DMS153 (cell line): Measurements from ENCODE around the gene RTEL1.
"Not testable (repeated sequence)": the region's sequence is repeated elsewhere in the genome, so short reads cannot be mapped to it uniquely, and the experiment has no call there.

Source experiments
- DNase-seq: peaks from one replicate; lab custom pipeline; 2025; lab: John Stamatoyannopoulos, UW

Gene RTEL1

DNA sequence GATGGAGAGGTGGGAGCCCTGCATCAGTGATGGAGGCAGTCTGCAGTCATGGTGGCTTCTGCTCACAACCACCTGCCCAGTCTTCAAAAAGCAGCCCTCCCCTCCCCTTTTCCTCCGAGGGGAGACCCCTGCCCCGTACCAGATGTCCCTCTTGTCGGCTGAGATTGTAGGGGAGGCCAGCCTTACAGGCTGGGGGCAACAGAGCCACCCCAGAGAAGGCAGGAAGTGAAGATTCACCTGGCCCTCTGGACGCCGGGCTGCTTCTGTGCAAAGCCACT, 42.9 kb downstream of the RTEL1 start:
- no peak for DNase-seq

DNA sequence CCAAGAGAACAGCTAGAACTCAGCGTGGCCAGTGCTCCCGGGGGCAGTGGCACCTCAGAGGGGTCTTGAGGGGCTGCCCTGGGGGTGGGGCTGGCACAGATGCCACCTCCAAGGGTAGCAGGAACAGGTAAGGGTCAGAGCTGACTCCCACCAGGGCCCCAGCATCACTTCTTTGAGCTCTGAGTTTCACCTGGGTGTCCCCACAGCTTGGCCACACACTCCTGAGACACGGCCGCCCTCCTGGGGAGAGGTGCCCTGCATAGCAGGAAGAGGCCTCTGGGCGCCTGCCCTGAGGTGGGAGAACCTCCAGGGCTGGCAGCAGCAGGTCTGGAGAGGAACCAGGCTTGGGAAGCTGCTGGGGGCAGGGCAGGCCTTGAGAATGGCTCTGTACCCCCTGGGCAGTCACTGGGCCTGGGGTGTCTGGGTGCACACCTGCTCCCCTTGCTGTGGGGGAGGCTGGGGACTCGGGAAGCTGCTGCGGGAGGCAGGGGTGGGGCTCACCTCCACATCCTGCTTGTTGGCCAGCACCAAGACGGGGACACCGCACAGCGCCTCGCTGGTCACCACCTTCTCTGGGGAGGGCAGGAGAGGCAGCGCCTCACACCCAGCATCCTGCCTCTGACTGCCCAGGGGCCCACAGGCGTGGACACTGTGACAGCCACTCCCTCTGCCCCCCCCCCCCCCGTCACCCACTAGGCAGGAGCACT, 43.4 kb downstream of the RTEL1 start:
- DNase-seq = no peak

DNA sequence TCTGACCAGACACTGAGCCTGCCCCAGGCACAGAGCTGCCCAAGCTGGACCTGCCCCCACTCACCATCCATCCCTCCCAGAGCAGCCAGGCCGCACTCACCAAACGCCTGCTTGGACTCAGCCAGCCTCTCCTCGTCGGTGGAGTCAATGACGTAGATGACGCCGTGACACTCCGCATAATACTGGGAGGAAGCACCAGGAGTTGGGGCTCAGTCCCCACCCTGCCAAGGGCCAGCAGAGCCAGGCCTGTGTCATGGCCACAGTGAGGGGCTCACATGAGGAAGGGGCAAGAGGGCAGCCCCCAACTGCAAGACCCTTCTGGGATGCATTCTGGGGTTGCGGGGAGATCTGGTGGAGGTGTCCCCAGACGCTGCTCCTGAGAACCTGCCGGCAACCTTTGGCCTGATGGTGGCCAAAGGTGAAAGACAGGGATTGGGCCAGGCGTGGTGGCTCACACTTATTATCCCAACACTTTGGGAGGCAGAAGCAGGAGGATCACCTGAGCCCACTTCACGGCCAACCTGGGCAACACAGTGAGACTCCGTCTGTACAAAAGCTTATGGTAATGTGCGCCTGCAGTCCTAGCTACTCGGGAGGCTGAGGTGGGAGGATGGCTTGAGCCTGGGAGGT, 44.0 kb downstream of the RTEL1 start:
- no peak for DNase-seq

DNA sequence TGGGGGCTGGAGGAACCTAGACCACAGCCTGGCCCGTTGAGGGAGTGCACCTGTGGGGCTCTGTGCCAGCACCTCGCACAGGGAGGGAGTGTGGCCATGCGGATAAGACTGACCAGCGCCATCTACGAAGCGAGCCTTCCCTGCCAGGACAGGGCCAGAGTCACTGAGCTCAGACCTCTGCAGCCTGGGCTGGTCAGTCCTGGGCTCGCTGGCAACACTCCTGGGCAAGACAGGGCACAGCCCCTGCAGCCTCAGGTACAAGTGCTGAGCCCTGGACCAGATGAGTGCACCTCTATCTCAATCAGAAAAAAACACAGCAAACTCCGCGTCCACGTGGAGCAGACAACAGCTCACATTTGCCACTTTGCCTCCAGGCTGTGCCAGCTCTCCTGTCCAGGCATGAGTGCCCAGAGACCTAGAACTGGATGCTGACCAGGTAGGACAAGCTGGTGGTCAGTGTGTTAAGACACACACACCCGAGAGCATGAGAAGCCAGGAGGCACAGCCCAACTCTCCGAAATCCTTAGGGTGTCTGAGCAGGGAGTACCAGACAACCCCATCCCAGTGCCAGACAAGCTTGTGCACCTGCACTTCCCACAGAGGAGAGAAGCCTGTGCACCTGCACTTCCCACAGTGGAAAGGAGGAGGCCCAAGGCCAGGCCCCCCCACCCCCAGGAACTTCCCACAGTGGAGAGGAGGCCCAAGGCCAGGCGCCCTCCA, 44.8 kb downstream of the RTEL1 start:
- no peak for DNase-seq

DNA sequence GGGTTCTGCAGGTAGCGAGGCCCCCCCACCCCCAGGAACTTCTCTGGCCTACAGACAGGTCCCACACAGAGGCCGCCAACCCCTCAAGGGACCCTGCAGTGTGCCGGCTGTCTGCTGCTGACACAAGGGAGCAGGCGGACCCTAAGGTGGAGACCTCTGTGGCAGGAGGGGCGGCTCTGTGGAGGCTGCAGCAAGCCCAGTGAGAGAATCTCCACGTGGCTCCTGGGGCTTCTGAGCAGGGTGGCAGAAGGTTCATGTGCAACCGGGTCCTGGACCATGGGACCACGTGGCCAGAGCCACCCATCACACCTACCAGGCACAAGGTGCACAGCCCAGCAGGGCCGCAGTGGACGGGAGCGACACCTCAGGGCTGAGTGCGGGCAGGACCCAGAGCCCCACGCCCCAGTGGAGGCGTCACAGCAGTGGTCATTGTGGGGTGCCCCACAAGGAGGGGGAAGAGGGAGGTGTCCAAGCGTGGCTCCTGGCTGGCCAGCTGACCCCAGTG, 45.4 kb downstream of the RTEL1 start:
- DNase-seq = no peak

DNA sequence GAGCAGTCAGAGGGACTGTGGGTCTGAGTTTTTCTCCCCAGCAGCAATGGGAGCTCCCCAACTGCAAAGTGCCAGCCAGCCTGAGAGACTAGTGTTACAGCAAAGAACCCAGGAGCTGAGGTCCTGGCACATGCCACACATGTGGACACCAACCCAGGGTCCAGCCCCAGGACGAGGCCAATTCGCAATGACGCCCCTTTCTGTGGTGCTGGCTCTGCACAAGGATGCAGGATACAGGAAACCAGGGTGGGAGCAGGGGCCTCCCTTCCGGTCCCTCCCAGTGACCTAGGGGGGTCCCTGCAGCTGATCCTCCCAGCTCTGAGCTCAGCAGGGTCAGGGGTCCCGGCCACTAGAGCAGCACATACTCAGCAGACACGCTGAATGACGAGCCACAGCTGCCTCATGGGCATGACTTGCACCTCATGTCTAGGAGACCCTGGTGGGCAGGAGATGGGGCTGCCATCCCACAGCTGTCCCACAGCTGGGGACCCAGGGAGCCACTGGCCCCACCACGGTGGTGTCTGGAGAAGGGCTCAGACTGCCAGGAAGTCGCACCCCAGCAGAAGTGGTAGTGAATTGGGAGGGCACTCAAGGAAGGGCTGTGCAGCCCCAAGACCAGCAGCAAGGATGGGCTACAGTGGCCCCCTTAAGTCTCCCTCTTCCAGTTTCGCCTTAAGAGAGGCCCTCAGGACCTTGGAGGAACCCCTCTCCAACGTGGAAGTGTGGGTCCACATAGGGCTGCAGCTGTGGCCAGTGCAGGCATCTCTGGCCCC, 46.0 kb downstream of the RTEL1 start:
- no peak for DNase-seq

DNA sequence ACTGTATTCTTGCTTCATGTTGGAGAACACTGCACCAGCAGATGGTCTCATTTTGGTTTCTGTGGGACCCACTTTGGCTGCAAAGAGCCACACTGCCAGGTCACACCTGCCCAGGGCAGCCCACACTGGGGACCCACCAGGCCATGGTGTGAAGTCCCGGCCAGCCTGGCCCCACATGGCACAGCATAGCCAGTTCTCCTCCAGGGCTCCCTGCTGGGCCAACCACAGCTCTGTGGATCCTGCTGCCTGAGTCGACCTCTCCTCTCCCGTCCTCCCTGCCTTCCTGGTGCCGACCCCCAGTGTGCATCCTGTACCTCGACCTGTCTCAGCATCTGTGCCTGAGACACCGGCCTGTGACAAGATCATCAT, 46.6 kb downstream of the RTEL1 start:
- DNase-seq = no peak

DNA sequence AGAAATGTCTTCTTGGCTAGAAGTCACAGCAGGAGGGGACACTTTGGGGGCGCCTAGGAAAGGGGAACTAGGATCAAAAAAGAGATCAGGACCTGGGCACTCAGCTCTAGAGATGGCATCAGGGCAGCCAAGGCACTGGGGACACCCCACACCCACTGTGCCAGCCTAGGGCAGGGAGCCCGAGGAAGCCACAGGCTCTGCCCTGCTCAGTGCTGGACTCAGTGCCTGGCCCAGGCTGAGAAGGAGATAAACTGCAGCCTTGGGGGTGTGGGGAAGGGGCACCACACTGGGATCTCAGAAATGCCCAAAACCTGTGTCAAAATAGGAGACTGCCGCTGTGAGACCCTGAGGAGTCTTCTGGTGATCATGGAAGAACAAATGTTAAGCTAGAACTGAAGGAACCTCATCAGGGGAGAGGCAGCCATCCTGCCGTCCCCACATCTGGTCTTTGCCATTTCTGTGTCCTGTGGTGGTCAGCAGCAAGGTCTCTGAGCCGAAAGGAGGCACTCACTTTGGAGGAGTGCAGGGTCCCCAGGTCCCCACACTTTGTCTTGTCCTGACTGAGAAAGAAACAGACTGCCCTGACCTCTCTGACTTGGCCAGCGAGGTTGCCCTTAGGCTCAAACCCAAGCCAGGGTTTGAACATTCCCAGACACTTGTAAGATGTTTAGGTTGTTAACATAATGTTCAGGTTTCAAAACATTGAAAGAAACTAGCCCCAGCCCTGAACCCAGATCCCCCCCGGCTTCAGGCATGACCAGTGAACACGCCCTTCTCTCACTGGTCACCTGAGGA, 47.3 kb downstream of the RTEL1 start:
- no peak for DNase-seq

DNA sequence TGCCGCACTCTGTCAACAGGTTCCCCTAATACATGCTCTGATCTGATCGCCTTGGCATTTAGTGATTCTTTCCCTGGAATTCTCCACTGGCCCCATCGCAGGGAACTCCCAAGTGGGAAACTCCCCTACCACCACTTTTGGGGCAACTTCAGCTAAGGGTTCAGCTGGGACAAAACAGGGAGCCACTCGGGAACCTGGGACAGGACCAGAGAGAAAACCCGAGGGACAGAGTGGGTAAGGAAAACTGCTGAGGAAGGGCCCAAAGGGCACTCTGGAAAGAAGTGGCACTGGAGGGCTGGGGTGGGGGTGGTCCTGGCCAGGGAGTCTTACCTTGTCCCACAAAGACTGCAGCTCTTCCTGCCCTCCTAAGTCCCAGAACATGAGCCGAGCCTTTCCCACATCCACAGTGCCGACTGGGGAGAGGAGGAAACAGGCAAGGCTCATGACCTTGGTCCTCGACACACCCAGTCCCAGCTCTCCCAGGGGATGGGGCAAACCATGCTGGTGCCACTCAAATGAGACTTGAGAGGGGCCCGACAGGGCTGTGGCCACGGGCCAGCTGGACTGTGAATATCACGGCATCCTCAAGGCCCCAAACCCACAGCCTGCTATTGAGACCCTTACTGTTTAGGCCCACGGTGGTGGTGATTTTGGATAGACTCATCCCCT, 48.0 kb downstream of the RTEL1 start:
- no peak for DNase-seq

DNA sequence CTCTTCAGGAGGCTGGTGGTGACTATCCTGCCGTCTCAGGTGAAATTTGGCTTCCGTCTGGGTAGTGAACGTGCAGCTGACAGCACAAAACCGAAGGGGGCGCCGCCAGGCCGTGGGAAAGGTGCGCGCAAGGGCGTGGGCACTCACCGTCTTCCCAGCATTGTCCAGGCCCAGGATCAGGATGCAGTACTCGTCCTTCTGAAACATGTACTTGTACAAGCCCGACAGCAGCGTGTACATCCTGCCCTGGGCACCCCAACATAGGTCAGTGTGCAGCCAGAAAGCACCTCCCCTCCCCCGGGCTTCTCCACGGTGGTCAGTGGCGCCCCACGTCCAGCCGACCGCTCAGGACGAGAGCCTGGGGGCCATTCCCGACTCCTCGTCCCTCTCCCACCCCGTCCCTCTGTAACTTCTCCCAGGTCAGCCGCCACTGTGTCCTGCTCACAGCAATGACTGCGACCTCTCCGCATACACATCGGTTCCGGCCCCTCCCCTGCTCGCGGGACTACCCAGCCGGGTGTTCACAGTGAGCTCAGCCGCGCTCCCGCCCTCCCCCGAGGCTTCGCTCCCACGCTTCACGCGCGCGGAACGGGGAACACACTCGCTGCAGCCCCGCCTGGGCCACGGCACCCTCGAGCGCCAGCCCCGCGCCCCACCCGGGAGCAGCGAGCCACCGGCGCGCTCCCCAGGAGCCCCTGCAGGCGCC, 48.9 kb downstream of the RTEL1 start:
- peak; percentile 9 for DNase-seq

DNA sequence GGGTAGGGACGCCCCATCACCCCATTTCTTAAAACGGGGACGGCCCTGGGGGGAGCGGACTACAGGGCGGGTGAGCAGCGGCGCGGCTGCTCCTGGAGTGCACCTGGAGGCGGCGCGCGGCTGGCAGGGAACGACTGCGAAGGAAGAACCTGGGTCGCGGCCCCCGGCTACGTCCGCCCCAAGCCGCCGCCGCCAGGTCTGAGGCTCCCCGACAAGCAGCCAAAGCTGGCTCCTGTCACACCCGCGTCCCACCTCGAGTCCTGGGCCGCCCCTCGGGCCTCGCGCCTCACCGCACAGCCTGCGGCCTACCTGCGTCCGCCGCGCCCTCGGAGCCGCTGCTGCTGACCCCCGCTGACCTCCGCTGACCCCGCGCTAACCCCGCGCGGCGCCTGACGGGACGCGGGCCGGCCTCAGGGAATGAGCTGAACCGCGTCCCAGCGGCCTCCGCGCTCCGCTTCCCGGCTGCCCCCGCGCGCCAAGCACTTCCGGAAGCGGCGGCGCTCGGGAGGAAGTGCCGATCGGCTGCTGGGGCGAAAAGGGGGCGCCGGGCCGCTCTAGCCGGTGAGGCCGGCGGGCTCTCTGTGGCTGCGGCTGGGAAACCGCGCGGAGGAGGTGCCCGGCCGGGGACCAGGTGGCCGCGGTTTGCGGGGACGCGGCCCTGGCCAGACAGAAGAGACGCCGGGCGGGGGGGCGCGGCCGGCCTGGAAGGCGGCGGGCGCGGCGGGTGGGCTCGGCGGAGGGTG, 49.6 kb downstream of the RTEL1 start, which contains the start of the genes ARFRP1 and ZGPAT:
Gene ARFRP1 (minus strand): TSS at position 419 of the 743 bp plus-strand sequence. CDS start 885 bp downstream, outside the sequence.
Gene ZGPAT (plus strand): TSS at position 482 of the 743 bp plus-strand sequence. CDS start 542 bp downstream, outside the sequence.
- DNase-seq = peak; percentile 61

DNA sequence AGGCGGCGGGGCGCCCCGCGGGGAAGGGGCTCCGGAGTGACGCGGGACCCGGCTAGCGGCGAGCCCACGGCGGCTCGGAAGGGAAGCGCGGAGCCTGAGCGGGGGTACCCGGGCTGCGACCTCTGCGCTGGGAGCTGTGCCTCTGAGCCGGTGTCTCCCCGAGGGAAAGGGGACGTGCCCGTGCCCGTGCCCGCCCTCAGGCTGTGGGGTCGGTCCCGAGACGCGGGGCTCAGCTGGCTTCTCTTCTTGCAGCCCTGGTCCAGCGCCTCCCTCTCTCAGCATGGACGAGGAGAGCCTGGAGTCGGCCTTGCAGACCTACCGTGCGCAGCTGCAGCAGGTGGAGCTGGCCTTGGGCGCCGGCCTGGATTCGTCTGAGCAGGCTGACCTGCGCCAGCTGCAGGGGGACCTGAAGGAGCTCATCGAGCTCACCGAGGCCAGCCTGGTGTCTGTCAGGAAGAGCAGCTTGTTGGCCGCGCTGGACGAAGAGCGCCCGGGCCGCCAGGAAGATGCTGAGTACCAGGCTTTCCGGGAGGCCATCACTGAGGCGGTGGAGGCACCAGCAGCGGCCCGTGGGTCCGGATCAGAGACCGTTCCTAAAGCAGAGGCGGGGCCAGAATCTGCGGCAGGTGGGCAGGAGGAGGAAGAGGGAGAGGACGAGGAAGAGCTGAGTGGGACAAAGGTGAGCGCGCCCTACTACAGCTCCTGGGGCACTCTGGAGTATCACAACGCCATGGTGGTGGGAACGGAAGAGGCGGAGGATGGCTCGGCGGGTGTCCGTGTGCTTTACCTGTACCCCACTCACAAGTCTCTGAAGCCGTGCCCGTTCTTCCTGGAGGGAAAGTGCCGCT, 50.4 kb downstream of the RTEL1 start:
- DNase-seq = no peak

DNA sequence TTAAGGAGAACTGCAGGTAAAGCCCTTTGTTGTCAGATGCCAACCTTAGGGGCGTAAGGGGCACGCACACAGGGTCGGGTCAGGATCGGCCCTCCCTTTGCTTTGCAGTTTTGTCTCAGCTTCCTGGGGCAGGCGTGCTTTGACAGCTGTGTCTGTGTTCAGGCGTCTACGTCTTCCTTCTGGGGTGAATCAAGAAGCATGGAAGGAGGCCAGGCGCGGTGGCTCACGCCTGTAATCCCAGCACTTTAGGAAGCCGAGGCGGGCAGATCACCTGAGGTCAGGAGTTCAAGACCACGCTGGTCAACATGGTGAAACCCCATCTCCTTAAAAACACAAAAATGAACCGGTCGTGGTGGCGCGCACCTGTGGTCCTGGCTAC, 51.0 kb downstream of the RTEL1 start:
- no peak for DNase-seq

DNA sequence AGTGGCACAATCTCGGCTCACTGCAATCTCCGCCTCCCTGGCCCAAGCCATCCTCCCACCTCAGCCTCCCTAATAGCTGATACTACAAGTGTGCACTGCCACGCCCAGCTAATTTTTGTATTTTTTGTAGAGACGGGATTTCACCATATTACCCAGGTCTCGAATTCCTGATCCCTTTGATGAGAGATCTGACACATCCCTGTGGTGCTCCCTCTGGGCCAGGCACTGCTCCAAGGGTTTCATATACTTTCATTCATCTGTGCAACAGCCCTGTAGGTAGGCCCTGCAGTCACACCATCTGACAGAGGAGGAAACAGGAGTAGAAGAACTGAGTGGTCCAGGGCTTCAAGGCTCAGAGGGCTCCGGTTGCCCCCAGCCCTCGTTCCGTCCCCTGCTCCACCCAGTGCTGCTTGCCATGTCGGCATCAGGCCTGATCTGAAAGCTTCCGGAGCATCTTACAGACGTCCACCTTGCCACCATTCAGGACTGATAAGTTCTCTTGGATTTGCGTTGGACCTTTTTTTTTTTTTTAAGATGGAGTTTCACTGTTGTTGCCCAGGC, 53.1 kb downstream of the RTEL1 start:
- no peak for DNase-seq

DNA sequence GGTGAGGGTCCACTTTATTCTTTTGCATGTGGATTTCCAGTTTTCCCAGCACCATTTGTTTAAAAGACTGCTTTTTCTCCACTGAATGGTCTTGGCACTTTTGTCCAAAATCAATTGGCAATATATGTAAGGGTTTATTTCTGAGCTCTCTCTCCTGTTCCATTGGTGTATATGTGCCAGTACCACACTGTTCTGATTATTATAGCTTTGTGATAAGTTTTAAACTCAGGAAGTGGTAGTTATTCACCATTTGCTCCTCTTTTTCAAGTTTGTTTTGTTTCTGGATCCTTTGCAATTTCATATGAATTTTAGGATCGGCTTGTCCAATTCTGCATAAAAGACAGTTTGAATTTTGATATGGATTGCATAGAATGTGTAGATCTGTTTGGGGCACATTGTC, 54.1 kb downstream of the RTEL1 start:
- no peak for DNase-seq

DNA sequence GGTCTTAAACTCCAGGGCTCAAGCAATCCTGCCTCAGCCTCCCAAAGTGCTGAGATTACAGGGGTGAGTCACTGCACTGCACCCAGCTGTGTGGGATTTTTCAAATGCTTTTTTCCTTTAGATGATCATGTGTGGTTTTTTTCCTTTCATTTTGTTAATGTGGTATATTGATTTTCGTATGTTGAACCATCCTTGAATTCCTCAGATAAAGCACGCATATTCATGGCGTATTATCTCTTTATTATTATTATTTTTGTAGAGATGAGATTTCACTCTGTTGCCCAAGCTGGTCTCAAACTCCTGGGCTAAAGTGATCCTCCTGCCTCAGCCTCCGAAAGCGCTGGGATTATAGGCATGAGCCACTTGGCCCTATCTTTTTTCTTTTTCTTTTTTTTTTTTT, 56.7 kb downstream of the RTEL1 start:
- no peak for DNase-seq

DNA sequence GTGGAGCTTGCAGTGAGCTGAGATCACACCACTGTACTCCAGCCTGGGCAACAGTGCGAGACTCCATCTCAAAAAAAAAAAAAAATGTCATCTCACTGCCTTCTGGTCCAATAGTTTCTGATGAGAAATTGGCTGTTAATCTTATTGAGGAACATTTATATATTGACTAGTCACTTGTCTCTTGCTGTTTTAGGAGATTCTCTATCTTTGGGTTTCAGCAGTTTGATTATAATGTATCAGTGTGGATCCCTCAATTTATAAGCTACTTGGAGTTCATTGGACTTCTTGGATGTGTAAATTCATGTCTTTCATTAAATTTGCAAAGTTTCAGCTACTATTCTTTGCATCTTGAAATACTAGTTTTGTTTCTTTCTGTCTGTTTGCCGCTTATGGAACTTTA, 60.9 kb downstream of the RTEL1 start:
- DNase-seq = no peak

DNA sequence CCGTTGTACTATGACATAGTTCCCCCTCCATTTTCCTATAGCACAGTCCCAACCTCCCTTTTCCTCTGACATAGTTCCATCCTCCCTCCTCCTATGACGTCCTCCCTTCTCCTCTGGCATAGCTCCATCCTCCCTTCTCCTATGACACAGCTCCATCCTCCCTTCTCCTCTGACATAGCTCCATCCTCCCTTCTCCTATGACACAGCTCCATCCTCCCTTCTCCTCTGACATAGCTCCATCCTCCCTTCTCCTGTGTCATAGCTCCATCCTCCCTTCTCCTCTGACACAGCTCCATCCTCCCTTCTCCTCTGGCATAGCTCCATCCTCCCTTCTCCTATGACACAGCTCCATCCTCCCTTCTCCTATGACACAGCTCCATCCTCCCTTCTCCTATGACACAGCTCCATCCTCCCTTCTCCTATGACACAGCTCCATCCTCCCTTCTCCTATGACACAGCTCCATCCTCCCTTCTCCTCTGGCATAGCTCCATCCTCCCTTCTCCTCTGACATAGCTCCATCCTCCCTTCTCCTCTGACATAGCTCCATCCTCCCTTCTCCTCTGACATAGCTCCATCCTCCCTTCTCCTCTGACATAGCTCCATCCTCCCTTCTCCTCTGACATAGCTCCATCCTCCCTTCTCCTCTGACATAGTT, 65.0 kb downstream of the RTEL1 start:
- not testable (repeated sequence) for DNase-seq
